ENCODE data around the gene PSMB10.

GRCh38 chr16:67885545-67885944 is 51.1 kb downstream of the PSMB10 start:
- TF ChIP-seq ZFX (IDR thresholded peaks at IDR 0.05; ENCODE audit: borderline replicate concordance) (no peak), CTCF (IDR thresholded peaks at IDR 0.05) (no peak)
